ENCODE data around the gene RSF1. TPM values are rescaled to one million over a fixed set of nuclear protein-coding genes. Genes with fewer than 3 reads are reported as not detected.

RSF1 gene
- total and polyA plus RNA-seq, 8 donors: 49.3 to 94.8 (median 73.7) TPM

DNA sequence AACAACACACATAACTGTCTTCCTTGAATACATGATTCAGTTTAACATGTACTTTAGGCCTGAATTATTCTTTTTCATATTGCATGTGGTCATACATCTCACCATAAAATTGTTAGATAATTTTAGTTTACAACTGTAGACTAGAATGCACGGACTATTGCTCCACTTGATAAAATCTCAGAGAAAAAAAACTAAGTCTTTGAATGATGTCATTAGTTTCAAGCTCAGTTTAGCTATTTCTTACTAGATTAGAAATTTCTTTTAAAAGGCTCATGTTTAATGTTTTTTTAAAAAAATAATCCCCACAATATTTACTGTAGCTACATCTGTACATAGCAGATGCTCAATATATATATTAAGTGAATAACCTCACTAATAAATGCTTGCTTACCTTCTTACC, 5.1 kb downstream of the RSF1 start:
- TF ChIP-seq CTCF (IDR thresholded peaks at IDR 0.05): no peak
- intact Hi-C loops (cut with DNase I): no loop called here
- ATAC-seq: no peak

GRCh38 chr11:77814848-77815247, 5.7 kb downstream of the RSF1 start:
- intact Hi-C loops (cut with DNase I): no loop called here
- Histone ChIP-seq H3K4me1 (peaks cover 11 to 21% of the 10 kb centered on the region in 2 donors), H3K36me3 (peaks cover 0 to 10% of the 10 kb centered on the region in 2 donors), H3K27me3 (no peaks in the 10 kb centered on the region), H3K9me3 (no peaks in the 10 kb centered on the region), H3K4me3 (no peak overlapping the region), H3K27ac (no peak overlapping the region)
- ATAC-seq (no peak), DNase-seq (no peak)
- TF ChIP-seq CTCF (IDR thresholded peaks at IDR 0.05): no peak

More for the DNA sequence above, 5.1 kb downstream of the RSF1 start:
- Histone ChIP-seq H3K27ac (no peak overlapping the region), H3K4me1 (peaks cover 11 to 21% of the 10 kb centered on the region in 2 donors), H3K4me3 (no peak overlapping the region), H3K27me3 (no peaks in the 10 kb centered on the region), H3K9me3 (no peaks in the 10 kb centered on the region), H3K36me3 (peaks cover 0 to 10% of the 10 kb centered on the region in 2 donors)
- no peak for DNase-seq

DNA sequence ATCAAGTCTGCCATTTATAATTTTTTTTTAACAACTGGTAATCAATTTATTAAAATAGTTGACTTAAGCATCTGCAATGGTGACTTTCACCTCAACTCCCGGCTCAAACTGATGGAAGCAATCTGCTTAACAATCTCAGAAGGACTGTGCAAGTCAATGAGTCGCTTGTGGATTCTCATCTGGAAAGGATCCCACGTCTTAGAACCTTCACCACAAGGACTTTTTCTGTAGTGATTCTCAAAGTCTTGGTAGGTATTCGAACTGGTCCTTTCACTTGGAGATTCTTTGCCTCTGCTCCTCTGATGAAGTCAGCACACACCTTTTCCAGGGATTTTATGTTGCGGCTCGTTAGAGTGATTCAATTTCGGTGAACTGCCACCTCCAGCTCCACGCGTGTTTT, 7.3 kb downstream of the RSF1 start:
- ATAC-seq (no peak), DNase-seq (no peak)
- peaks cover 0 to 10% of the 10 kb centered on the region in 2 donors for H3K36me3 ChIP-seq
- H3K4me3 ChIP-seq: no peak overlapping the region
- no peak overlapping the region for H3K27ac ChIP-seq
- no peak for TF ChIP-seq CTCF (IDR thresholded peaks at IDR 0.05)
- no peaks in the 10 kb centered on the region for H3K27me3 ChIP-seq
- intact Hi-C loops (cut with DNase I): no loop called here
- H3K4me1 ChIP-seq: peaks cover 2 to 9% of the 10 kb centered on the region in 2 donors
- no peaks in the 10 kb centered on the region for H3K9me3 ChIP-seq

- intact Hi-C loops (cut with DNase I): no loop called here
- H3K9me3 ChIP-seq: no peaks in the 10 kb centered on the region
- no peak overlapping the region for H3K27ac ChIP-seq
- H3K4me3 ChIP-seq: no peak overlapping the region
- TF ChIP-seq CTCF (IDR thresholded peaks at IDR 0.05): no peak
- peaks cover 3 to 8% of the 10 kb centered on the region in 2 donors for H3K4me1 ChIP-seq
- DNase-seq (no peak), ATAC-seq (no peak)
- H3K36me3 ChIP-seq: peaks cover 0 to 6% of the 10 kb centered on the region in 2 donors
- H3K27me3 ChIP-seq: no peaks in the 10 kb centered on the region
Observed at GRCh38 chr11:77806993-77807392, 13.5 kb downstream of the RSF1 start.

DNA sequence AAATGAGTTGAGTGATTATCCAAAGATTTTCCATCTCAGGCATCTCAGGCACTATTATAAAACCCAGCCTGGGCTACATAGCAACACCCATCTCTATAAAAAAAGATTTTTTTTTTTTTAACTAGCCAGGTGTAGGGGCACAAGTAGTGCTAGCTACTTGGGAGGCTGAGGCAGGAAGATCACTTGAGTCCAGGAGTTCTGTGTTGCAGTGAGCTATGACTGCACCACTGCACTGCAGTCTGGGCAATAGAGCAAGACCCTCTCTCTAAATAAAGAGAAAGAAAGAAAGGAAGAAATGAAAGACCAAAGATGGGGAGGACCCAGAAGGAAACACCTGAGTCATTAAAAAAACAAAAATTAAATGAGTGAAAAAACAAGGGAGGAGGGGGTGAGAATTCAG, 14.1 kb downstream of the RSF1 start:
- H3K27me3 ChIP-seq: no peaks in the 10 kb centered on the region
- peaks cover 3 to 8% of the 10 kb centered on the region in 2 donors for H3K4me1 ChIP-seq
- H3K36me3 ChIP-seq: peaks cover 0 to under 1% of the 10 kb centered on the region in 2 donors
- ATAC-seq (no peak), DNase-seq (no peak)
- TF ChIP-seq CTCF (IDR thresholded peaks at IDR 0.05): no peak
- no peak overlapping the region for H3K27ac ChIP-seq
- intact Hi-C loops (cut with DNase I): no loop called here
- no peak overlapping the region for H3K4me3 ChIP-seq
- H3K9me3 ChIP-seq: no peaks in the 10 kb centered on the region
